Neural cell (in vitro differentiated cells): ENCODE data around the gene TBL1XR1. TPM values are rescaled to one million over a fixed set of nuclear protein-coding genes. Genes with fewer than 3 reads are reported as not detected.

Source experiments
- H2AFZ ChIP-seq: fragments of 200-600, 300-800 bp; sonication (generic), shearing (Covaris generic); 2 replicates; pipeline ENCODE4 v1.6.0; 2014; ENCODE audit warnings: low read depth, mild to moderate bottlenecking, antibody characterized with exemption, low read length, moderate library complexity
- H3F3A ChIP-seq: fragments of 200-600 bp; shearing (Covaris generic); 2 replicates; pipeline ENCODE4 v1.6.1; 2016; ENCODE audit warnings: mild to moderate bottlenecking, moderate library complexity, mixed read lengths, antibody characterized with exemption, low read length; ENCODE audit not compliant: insufficient read depth, poor library complexity, severe bottlenecking
- H3K27ac ChIP-seq: fragments of 200-600, 300-800 bp; sonication (generic), shearing (Covaris generic); 2 replicates; pipeline ENCODE4 v1.5.1; 2014; ENCODE audit warnings: mild to moderate bottlenecking, low read length, moderate library complexity
- H3K27me3 ChIP-seq: fragments of 300-800, 200-600 bp; sonication (generic), shearing (Covaris generic); 2 replicates; pipeline ENCODE4 v1.6.0; 2014; ENCODE audit warnings: mild to moderate bottlenecking, low read depth, low read length, moderate library complexity; ENCODE audit not compliant: insufficient read depth
- H3K36me3 ChIP-seq: fragments of 300-800, 200-600 bp; sonication (generic), shearing (Covaris generic); 2 replicates; pipeline ENCODE4 v1.5.1; 2014; ENCODE audit warnings: mild to moderate bottlenecking, antibody characterized with exemption, low read length, moderate library complexity; ENCODE audit not compliant: insufficient read depth
- H3K4me2 ChIP-seq: fragments of 300-800, 200-600 bp; sonication (generic), shearing (Covaris generic); 2 replicates; pipeline ENCODE4 v1.6.0; 2014; ENCODE audit warnings: mild to moderate bottlenecking, low read length
- H3K4me3 ChIP-seq: fragments of 300-800, 200-600 bp; sonication (generic), shearing (Covaris generic); 2 replicates; pipeline ENCODE4 v1.5.1; 2014; ENCODE audit warnings: mild to moderate bottlenecking, low read length, moderate library complexity
- H3K79me2 ChIP-seq: fragments of 200-600 bp; shearing (Covaris generic); replicated peaks from 2 replicates; pipeline ENCODE4 v1.6.0; 2014; ENCODE audit warnings: mild to moderate bottlenecking, low read length, moderate library complexity; ENCODE audit not compliant: insufficient read depth
- H3K9ac ChIP-seq: fragments of 300-800, 200-600 bp; sonication (generic), shearing (Covaris generic); 2 replicates; pipeline ENCODE4 v1.6.1; 2016; ENCODE audit warnings: mild to moderate bottlenecking, low read length, mixed read lengths
- H3K9me2 ChIP-seq: fragments of 200-600 bp; shearing (Covaris generic); 2 replicates; pipeline ENCODE4 v1.6.1; 2016; ENCODE audit warnings: mild to moderate bottlenecking, low read length, mixed read lengths; ENCODE audit not compliant: insufficient read depth
- H3K9me3 ChIP-seq: fragments of 200-600, 300-800 bp; sonication (generic), shearing (Covaris generic); 2 replicates; pipeline ENCODE4 v1.6.1; 2016; ENCODE audit warnings: mild to moderate bottlenecking, mixed run types, low read length, moderate library complexity, mixed read lengths
- H4K20me1 ChIP-seq: fragments of 200-600 bp; shearing (Covaris generic); 2 replicates; pipeline ENCODE4 v1.6.1; 2016; ENCODE audit warnings: mild to moderate bottlenecking, mixed run types; ENCODE audit not compliant: insufficient read depth
- CTCF ChIP-seq: fragments of 450-650 bp; IDR thresholded peaks from 2 replicates; pipeline ENCODE4 v1.5.1; 2014; ENCODE audit warnings: antibody characterized with exemption, mild to moderate bottlenecking, moderate library complexity; ENCODE audit not compliant: poor library complexity, severe bottlenecking
- EP300 ChIP-seq: fragments of 450-650 bp; conservative IDR thresholded peaks from 2 replicates; pipeline ENCODE4 v1.6.1; 2014; ENCODE audit warnings: antibody characterized with exemption, mild to moderate bottlenecking, moderate library complexity; ENCODE audit not compliant: poor library complexity, severe bottlenecking
- EZH2 ChIP-seq: fragments of 200-600, 300-800 bp; shearing (Covaris generic), sonication (generic); IDR thresholded peaks from 2 replicates; pipeline ENCODE4 v1.6.1; 2014; ENCODE audit warnings: antibody characterized with exemption, low read length, borderline replicate concordance, mild to moderate bottlenecking; ENCODE audit not compliant: insufficient read depth, poor library complexity, severe bottlenecking
- MXI1 ChIP-seq: fragments of 450-650 bp; conservative IDR thresholded peaks from 2 replicates; pipeline ENCODE4 v1.6.1; 2014; ENCODE audit warnings: antibody characterized with exemption, mild to moderate bottlenecking; ENCODE audit not compliant: poor library complexity, severe bottlenecking
- POLR2AphosphoS5 ChIP-seq: IDR thresholded peaks from 2 replicates; pipeline ENCODE4 v1.6.1; 2012
- RAD21 ChIP-seq: fragments of 450-650 bp; conservative IDR thresholded peaks from 2 replicates; pipeline ENCODE4 v1.6.1; 2014; ENCODE audit warnings: antibody characterized with exemption, mild to moderate bottlenecking, moderate library complexity
- REST ChIP-seq: IDR thresholded peaks from 2 replicates; pipeline ENCODE4 v1.6.1; 2012; ENCODE audit warnings: borderline replicate concordance
- SMC3 ChIP-seq: fragments of 450-650 bp; conservative IDR thresholded peaks from 2 replicates; pipeline ENCODE4 v1.6.1; 2014; ENCODE audit warnings: antibody characterized with exemption, mild to moderate bottlenecking, moderate library complexity; ENCODE audit not compliant: poor library complexity
- TAF1 ChIP-seq: IDR thresholded peaks from 2 replicates; pipeline ENCODE4 v1.6.1; 2012; ENCODE audit warnings: low read depth
- polyA plus RNA-seq: library from polyadenylated mRNA; depleted of rRNA; stranded (reverse); fragments of >200 nt; gene quantifications from 2 replicates; pipeline ENCODE4 v1.2.3, GENCODE V29; 2014

TBL1XR1 gene
- polyA plus RNA-seq, 1 donor from 2014 or later: 96.3 TPM

GRCh38 chr3:177208781-177209180 lies 11.5 kb upstream of the TBL1XR1 start:
- no peak for TF ChIP-seq POLR2AphosphoS5
- no peak for TF ChIP-seq EZH2
- TF ChIP-seq EP300: no peak
- no peak for TF ChIP-seq REST
- TF ChIP-seq RAD21: no peak
- no peak for TF ChIP-seq TAF1
- no peak for TF ChIP-seq MXI1
- no peak for TF ChIP-seq CTCF
- no peak for TF ChIP-seq SMC3
- no peaks in the 10 kb centered on the region for H4K20me1 ChIP-seq

GRCh38 chr3:177208223-177208622 lies 10.9 kb upstream of the TBL1XR1 start:
- H2AFZ ChIP-seq: no peak overlapping the region
- no peaks in the 10 kb centered on the region for H3K79me2 ChIP-seq
- H3K36me3 ChIP-seq: no peaks in the 10 kb centered on the region
- no peaks in the 10 kb centered on the region for H3K9me3 ChIP-seq
- H3K9me2 ChIP-seq: no peaks in the 10 kb centered on the region
- no peak overlapping the region for H3K4me3 ChIP-seq
- TF ChIP-seq POLR2AphosphoS5: no peak
- no peak for TF ChIP-seq CTCF
- TF ChIP-seq RAD21: no peak
- TF ChIP-seq SMC3: no peak
- TF ChIP-seq EP300: no peak
- no peak for TF ChIP-seq EZH2
- no peak for TF ChIP-seq REST
- no peak for TF ChIP-seq TAF1
- TF ChIP-seq MXI1: no peak
- no peaks in the 10 kb centered on the region for H4K20me1 ChIP-seq
- no peaks in the 10 kb centered on the region for H3F3A ChIP-seq
- H3K9ac ChIP-seq: no peak overlapping the region
- H3K27me3 ChIP-seq: no peaks in the 10 kb centered on the region
- no peak overlapping the region for H3K27ac ChIP-seq
- H3K4me2 ChIP-seq: no peak overlapping the region

More at GRCh38 chr3:177208781-177209180, 11.5 kb upstream of the TBL1XR1 start:
- no peak overlapping the region for H3K9ac ChIP-seq
- H3K36me3 ChIP-seq: no peaks in the 10 kb centered on the region
- no peak overlapping the region for H3K4me3 ChIP-seq
- H3K4me2 ChIP-seq: no peak overlapping the region
- no peaks in the 10 kb centered on the region for H3K9me2 ChIP-seq
- H3K27me3 ChIP-seq: no peaks in the 10 kb centered on the region
- no peaks in the 10 kb centered on the region for H3K79me2 ChIP-seq
- H2AFZ ChIP-seq: no peak overlapping the region
- H3K27ac ChIP-seq: no peak overlapping the region
- H3F3A ChIP-seq: no peaks in the 10 kb centered on the region
- no peaks in the 10 kb centered on the region for H3K9me3 ChIP-seq
